Smooth muscle cell of the coronary artery (primary cell): ENCODE results near the gene MMUT. TPM values are rescaled to one million over a fixed set of nuclear protein-coding genes. Genes with fewer than 3 reads are reported as not detected.

Source experiments
- total RNA-seq: library from RNA; depleted of rRNA; stranded (reverse); fragments of >200 nt; gene quantifications from 2 replicates; pipeline ENCODE4 v1.2.3, GENCODE V29; 2014; ENCODE audit warnings: low replicate concordance

MMUT gene
- total RNA-seq, result 13.2 and 13.3 TPM in 2 replicates

GRCh38 chr6:49462927-49463611, at the start of gene MMUT, which contains the start of gene CENPQ:
Gene MMUT (minus strand): TSS chr6:49463253. CDS start chr6:49459466, 3,787 bp downstream.
Gene CENPQ (plus strand): TSS chr6:49463370. CDS start chr6:49470177, 6,807 bp downstream.

GRCh38 chr6:49499623-49500022, 36.6 kb upstream of the MMUT start, which contains the start of gene GLYATL3:
Gene GLYATL3 (plus strand): TSS chr6:49499923. CDS start chr6:49511991, 12,068 bp downstream.

Other genes starting within 250 kb of the MMUT start
- gene CENPQ, start 117 bp upstream of the MMUT start, total RNA-seq, result 0.35 and 2.3 TPM in 2 replicates
- gene GLYATL3, start 36.7 kb upstream of the MMUT start, total RNA-seq, result not detected in 2 replicates
- gene C6orf141, start 87.4 kb upstream of the MMUT start, total RNA-seq, result not detected in 2 replicates
- not detected in 2 replicates for gene RHAG, start 173.6 kb upstream of the MMUT start, total RNA-seq